OCI-LY7 (cell line): ENCODE results near the gene MKNK1. TPM values are rescaled to one million over a fixed set of nuclear protein-coding genes. Genes with fewer than 3 reads are reported as not detected.

Source experiments
- BruUV-seq: library from RNA; stranded (reverse); fragments of 400-500 nt; replicated peaks from 2 replicates; lab custom pipeline; 2021; lab: Mats Ljungman, UMichigan
- CTCF ChIA-PET: fragments of 300-600 bp; sonication (Branson Sonifier 250); formaldehyde crosslinking; loops from one replicate; lab custom pipeline; 2022; ENCODE audit warnings: antibody characterized with exemption; ENCODE audit not compliant: unreplicated experiment; lab: Charles Lee
- POLR2A ChIA-PET: fragments of 300-600 bp; sonication (Branson Sonifier 250); formaldehyde crosslinking; loops from one replicate; lab custom pipeline; 2022; ENCODE audit warnings: antibody characterized with exemption; lab: Charles Lee
- DNase-seq: peaks from one replicate; pipeline ENCODE4 v3.0.0-alpha.2; 2015; ENCODE audit warnings: low spot score
- H2AFZ ChIP-seq: fragments of 200-600 bp; sonication (generic), shearing (Covaris generic); 2 replicates; pipeline ENCODE4 v1.6.1; 2014; ENCODE audit warnings: mild to moderate bottlenecking, antibody characterized with exemption, low read length, moderate library complexity
- H3K27ac ChIP-seq: fragments of 200-600 bp; sonication (generic); 2 replicates; pipeline ENCODE4 v1.5.1; 2014; ENCODE audit warnings: mixed run types, low read depth, mild to moderate bottlenecking, moderate library complexity, low read length, inconsistent platforms; ENCODE audit not compliant: poor library complexity, severe bottlenecking
- H3K36me3 ChIP-seq: fragments of 200-600 bp; sonication (generic); 2 replicates; pipeline ENCODE4 v1.6.1; 2014; ENCODE audit warnings: mild to moderate bottlenecking, antibody characterized with exemption, low read length, moderate library complexity, mixed read lengths; ENCODE audit not compliant: insufficient read depth
- H3K4me1 ChIP-seq: fragments of 200-600 bp; sonication (generic); 2 replicates; pipeline ENCODE4 v1.5.1; 2014; ENCODE audit warnings: mild to moderate bottlenecking, low read length; ENCODE audit not compliant: insufficient read depth, poor library complexity, severe bottlenecking
- H3K4me2 ChIP-seq: fragments of 200-600 bp; sonication (generic); 2 replicates; pipeline ENCODE4 v1.6.1; 2014; ENCODE audit warnings: mild to moderate bottlenecking, low read length
- H3K4me3 ChIP-seq: fragments of 200-600 bp; sonication (generic); 2 replicates; pipeline ENCODE4 v1.5.1; 2014; ENCODE audit warnings: mild to moderate bottlenecking, low read depth, low read length; ENCODE audit not compliant: poor library complexity, severe bottlenecking
- H3K79me2 ChIP-seq: fragments of 200-600 bp; sonication (generic); 2 replicates; pipeline ENCODE4 v1.6.1; 2016; ENCODE audit warnings: low read depth, mild to moderate bottlenecking, low read length, moderate library complexity, mixed read lengths; ENCODE audit not compliant: insufficient read depth
- H3K9me2 ChIP-seq: fragments of 200-600 bp; sonication (generic); 2 replicates; pipeline ENCODE4 v1.6.1; 2016; ENCODE audit warnings: mild to moderate bottlenecking, low read length, mixed read lengths; ENCODE audit not compliant: insufficient read depth
- H3K9me3 ChIP-seq: fragments of 200-600 bp; sonication (generic); 2 replicates; pipeline ENCODE4 v1.6.1; 2014; ENCODE audit warnings: mild to moderate bottlenecking, mixed run types, low read length, mixed read lengths
- H4K20me1 ChIP-seq: fragments of 200-600 bp; sonication (generic); 2 replicates; pipeline ENCODE4 v1.6.1; 2014; ENCODE audit warnings: mild to moderate bottlenecking, antibody characterized with exemption, low read length, moderate library complexity, mixed read lengths; ENCODE audit not compliant: insufficient read depth
- EZH2phosphoT487 ChIP-seq: fragments of 200-600 bp; sonication (generic); IDR thresholded peaks from 2 replicates; pipeline ENCODE4 v1.6.1; 2018; ENCODE audit warnings: low read depth, borderline replicate concordance, mild to moderate bottlenecking, mixed run types, antibody characterized with exemption, low read length, moderate library complexity, mixed read lengths
- intact Hi-C: fragments of 100-400 bp; cut with micrococcal nuclease; formaldehyde crosslinking; loops from one replicate; pipeline ENCODE4 v1.10.0; 2022; ENCODE audit not compliant: unreplicated experiment
- total RNA-seq, 2 experiments: library from RNA; depleted of rRNA in 1 of 2; stranded (reverse); fragments of >200 nt in 1 of 2; shearing (Covaris generic) in 1 of 2; gene quantifications; 2 replicates each; pipeline ENCODE4 v1.2.3, GENCODE V29; 2014 to 2022
- TF ChIP-seq, protein P1 (sequence below): fragments of 200-600 bp; sonication (generic); conservative IDR thresholded peaks from 2 replicates; pipeline ENCODE4 v1.5.1; 2014; ENCODE audit warnings: mild to moderate bottlenecking, antibody characterized with exemption, low read length, moderate library complexity, mixed read lengths

Gene MKNK1
- total RNA-seq, 2 experiments from 2014 or later = 11.5 to 24.0 TPM

DNA sequence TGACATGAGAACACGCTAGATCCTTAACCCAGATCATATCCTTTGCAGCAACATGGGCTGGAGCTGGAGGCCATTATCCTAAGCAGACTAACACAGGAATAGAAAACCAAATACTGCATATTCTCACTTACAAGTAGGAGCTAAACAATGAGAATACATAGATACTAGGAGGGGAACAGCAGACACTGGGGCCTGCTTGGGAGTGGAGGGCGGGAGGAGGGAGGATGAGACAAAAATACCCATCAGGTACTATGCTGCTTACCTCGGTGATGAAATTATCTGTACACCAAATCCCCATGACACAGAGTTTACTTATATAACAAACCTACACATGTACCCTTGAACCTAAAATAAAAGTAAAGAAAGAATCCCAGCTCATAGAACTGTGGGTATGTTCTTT, 13.8 kb upstream of the MKNK1 start:
- Histone ChIP-seq H3K36me3 (no peaks in the 10 kb centered on the region), H3K4me3 (no peak overlapping the region), H2AFZ (no peak overlapping the region; the same call in 1 of the 2 replicates), H3K9me3 (no peaks in the 10 kb centered on the region), H3K4me2 (no peak overlapping the region), H4K20me1 (no peaks in the 10 kb centered on the region), H3K27ac (no peak overlapping the region), H3K9me2 (no peaks in the 10 kb centered on the region), H3K79me2 (no peaks in the 10 kb centered on the region), H3K4me1 (peaks cover 17% of the 10 kb centered on the region)
- DNase-seq = no peak
- intact Hi-C loops = no loop called here
- CTCF ChIA-PET = no interaction called here
- no TSS peak for BruUV-seq
- POLR2A ChIA-PET = interaction anchor here (0.6 to 8.5 kb wide), 2 partner anchors 14 to 98 kb away, joined by 3 to 62 read pairs; partner anchors contain the start of gene MKNK1
- TF ChIP-seq, protein P1, sequence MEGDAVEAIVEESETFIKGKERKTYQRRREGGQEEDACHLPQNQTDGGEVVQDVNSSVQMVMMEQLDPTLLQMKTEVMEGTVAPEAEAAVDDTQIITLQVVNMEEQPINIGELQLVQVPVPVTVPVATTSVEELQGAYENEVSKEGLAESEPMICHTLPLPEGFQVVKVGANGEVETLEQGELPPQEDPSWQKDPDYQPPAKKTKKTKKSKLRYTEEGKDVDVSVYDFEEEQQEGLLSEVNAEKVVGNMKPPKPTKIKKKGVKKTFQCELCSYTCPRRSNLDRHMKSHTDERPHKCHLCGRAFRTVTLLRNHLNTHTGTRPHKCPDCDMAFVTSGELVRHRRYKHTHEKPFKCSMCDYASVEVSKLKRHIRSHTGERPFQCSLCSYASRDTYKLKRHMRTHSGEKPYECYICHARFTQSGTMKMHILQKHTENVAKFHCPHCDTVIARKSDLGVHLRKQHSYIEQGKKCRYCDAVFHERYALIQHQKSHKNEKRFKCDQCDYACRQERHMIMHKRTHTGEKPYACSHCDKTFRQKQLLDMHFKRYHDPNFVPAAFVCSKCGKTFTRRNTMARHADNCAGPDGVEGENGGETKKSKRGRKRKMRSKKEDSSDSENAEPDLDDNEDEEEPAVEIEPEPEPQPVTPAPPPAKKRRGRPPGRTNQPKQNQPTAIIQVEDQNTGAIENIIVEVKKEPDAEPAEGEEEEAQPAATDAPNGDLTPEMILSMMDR = no peak
- TF ChIP-seq EZH2phosphoT487 = no peak

GRCh38 chr1:46617108-46617800, 13.2 kb upstream of the MKNK1 start:
- peak overlapping the region; percentile 79 for H3K4me3 ChIP-seq
- peaks cover 17% of the 10 kb centered on the region for H3K4me1 ChIP-seq
- DNase-seq = no peak
- ChIA-PET POLR2A (interaction anchor here (0.6 to 8.5 kb wide), 2 partner anchors 13 to 99 kb away, joined by 3 to 62 read pairs; partner anchors contain the start of gene MKNK1), CTCF (interaction anchor here (0.7 to 0.9 kb wide), 2 partner anchors 27 to 103 kb away, joined by 3 read pairs; no protein-coding TSS in a partner anchor)
- no TSS peak for BruUV-seq
- no peaks in the 10 kb centered on the region for H3K79me2 ChIP-seq
- peak overlapping the region; percentile 96; the same call in 1 of the 2 replicates for H2AFZ ChIP-seq
- no peak overlapping the region for H3K27ac ChIP-seq
- H4K20me1 ChIP-seq = no peaks in the 10 kb centered on the region
- no peak for TF ChIP-seq EZH2phosphoT487
- TF ChIP-seq, protein P1 = no peak
- peak overlapping the region; percentile 78 for H3K4me2 ChIP-seq
- no peaks in the 10 kb centered on the region for H3K36me3 ChIP-seq
- intact Hi-C loops = no loop called here
- H3K9me3 ChIP-seq = no peaks in the 10 kb centered on the region
- H3K9me2 ChIP-seq = no peaks in the 10 kb centered on the region
